LHCN-M2 (cell line): ENCODE measurements around the gene MAP3K15. TPM values are rescaled to one million over a fixed set of nuclear protein-coding genes. Genes with fewer than 3 reads are reported as not detected.

ENCODE experiments used
- DNase-seq: peaks from one replicate; pipeline ENCODE4 v3.0.0-alpha.2; 2012; ENCODE audit warnings: low read depth
- polyA plus RNA-seq: library from polyadenylated mRNA; unstranded; fragments of >200 nt; gene quantifications from one replicate; pipeline ENCODE4 v1.2.1, GENCODE V29; 2012; ENCODE audit warnings: missing spikeins
- total RNA-seq: library from RNA; depleted of rRNA; stranded (reverse); fragments of >200 nt; gene quantifications from 2 replicates; pipeline ENCODE4 v1.2.3, GENCODE V29; 2014; rRNA removed

MAP3K15 gene, protein sequence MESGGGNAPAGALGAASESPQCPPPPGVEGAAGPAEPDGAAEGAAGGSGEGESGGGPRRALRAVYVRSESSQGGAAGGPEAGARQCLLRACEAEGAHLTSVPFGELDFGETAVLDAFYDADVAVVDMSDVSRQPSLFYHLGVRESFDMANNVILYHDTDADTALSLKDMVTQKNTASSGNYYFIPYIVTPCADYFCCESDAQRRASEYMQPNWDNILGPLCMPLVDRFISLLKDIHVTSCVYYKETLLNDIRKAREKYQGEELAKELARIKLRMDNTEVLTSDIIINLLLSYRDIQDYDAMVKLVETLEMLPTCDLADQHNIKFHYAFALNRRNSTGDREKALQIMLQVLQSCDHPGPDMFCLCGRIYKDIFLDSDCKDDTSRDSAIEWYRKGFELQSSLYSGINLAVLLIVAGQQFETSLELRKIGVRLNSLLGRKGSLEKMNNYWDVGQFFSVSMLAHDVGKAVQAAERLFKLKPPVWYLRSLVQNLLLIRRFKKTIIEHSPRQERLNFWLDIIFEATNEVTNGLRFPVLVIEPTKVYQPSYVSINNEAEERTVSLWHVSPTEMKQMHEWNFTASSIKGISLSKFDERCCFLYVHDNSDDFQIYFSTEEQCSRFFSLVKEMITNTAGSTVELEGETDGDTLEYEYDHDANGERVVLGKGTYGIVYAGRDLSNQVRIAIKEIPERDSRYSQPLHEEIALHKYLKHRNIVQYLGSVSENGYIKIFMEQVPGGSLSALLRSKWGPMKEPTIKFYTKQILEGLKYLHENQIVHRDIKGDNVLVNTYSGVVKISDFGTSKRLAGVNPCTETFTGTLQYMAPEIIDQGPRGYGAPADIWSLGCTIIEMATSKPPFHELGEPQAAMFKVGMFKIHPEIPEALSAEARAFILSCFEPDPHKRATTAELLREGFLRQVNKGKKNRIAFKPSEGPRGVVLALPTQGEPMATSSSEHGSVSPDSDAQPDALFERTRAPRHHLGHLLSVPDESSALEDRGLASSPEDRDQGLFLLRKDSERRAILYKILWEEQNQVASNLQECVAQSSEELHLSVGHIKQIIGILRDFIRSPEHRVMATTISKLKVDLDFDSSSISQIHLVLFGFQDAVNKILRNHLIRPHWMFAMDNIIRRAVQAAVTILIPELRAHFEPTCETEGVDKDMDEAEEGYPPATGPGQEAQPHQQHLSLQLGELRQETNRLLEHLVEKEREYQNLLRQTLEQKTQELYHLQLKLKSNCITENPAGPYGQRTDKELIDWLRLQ (N-terminal part only)
- total RNA-seq: not detected in 2 replicates
- 0.07 TPM for polyA plus RNA-seq

GRCh38 chrX:19514791-19515614, at the start of gene MAP3K15:
Gene MAP3K15 (minus strand): TSS chrX:19515508. CDS start chrX:19515261, 247 bp downstream.
- DNase-seq: peak; percentile 5

- no peak for DNase-seq
Measured at GRCh38 chrX:19564606-19565005, 49.3 kb upstream of the MAP3K15 start.

GRCh38 chrX:19563746-19564145, 48.4 kb upstream of the MAP3K15 start:
- DNase-seq: no peak

GRCh38 chrX:19563327-19563726, 48.0 kb upstream of the MAP3K15 start:
- DNase-seq: no peak

DNA sequence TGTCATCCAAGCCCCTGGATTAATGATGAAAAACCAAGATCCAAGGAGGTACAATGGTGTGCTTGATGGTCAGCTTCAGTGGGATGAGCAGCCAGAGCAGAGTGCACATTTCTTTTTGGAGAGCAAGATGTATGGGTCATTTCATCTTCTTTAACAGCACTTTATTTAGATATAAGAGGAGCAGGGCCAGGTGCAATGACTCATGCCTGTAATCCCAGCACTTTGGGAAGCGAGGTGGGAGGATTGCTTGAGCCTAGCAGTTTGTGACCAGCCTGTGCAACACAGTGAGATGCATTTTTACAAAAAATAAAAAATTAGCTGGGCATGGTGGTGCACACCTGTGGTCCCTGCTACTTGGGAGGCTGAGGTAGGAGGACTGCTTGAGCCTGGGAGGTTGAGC, 45.3 kb upstream of the MAP3K15 start:
- peak; percentile 67 for DNase-seq

- DNase-seq: no peak
Measured at GRCh38 chrX:19557822-19558221, 42.5 kb upstream of the MAP3K15 start.

DNA sequence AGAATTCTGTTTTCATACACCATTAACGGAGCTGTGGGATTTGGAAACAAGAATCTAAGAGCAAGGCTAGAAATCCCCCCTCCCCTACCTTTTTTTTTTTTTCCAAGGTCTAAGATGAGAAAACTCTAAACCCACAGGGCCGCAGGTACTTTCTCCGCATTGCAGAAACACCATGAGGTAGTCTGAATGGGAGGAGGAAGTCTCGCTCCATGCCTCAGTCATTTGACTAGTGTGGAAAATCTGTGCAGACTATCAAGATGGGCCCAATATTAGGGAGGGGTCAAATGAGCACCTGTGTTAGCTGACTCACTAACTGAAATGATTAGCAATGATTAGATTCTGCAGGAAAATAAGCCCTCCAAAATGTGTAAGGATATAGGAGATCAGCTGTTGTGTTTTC, 40.9 kb upstream of the MAP3K15 start:
- DNase-seq: no peak

DNA sequence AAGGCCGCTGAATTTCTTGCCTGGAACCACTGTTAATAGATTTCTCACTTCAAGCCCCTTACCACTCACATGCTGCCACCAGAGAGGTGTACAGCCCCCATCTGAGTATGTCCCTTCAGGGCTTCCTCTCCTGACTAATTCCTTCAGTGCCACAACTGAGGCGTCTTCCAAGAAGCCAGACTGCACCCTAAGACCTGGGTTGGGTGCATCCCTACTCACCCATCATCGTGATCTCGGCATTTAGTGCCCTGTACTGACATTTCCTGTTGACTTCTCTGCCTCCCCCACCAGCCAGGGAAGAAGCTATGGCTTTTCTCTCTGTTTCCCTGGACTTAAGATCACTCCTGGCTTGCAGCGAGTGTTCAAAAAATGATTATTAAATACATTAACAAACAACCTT, 40.4 kb upstream of the MAP3K15 start:
- DNase-seq: no peak

DNA sequence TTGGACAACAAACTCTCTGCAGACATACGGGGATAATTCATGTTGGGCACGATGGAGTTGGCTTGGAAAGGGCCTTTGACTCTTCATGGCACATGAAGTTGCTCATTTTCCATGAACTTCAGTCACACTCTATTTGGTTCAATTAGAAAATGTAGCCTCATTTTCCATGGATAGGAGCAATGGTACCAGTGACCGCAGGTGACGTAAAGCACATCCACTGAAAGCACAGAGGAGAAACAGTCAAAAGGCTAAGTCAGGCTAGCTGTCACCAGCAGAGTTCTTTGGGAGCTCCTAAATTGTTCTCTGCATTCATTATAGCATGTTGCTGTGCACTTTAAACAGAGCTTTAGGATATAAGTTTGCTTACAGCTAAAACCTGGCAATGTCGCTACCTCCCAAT, 39.9 kb upstream of the MAP3K15 start:
- no peak for DNase-seq

DNA sequence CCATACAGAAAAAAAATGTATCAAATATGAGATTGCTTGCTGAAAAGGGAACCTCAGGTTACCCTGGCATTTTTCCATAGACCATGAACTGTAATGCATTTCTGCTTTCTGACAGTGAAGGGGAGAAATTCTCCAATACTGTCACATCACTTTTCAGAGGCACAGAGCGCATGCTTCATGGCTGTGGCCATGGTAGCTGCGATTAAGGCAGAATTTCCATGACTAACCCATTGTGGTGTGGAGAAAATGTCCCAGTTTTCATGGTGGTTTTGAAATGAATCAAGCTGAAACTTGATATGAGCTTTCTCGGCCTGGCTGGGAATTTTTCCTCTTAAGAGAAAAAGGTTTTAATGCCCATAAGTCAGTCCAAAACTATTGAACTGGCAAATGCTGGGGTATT, 39.5 kb upstream of the MAP3K15 start:
- peak; percentile 88 for DNase-seq

- no peak for DNase-seq
Measured at GRCh38 chrX:19552793-19553192, 37.5 kb upstream of the MAP3K15 start.

DNA sequence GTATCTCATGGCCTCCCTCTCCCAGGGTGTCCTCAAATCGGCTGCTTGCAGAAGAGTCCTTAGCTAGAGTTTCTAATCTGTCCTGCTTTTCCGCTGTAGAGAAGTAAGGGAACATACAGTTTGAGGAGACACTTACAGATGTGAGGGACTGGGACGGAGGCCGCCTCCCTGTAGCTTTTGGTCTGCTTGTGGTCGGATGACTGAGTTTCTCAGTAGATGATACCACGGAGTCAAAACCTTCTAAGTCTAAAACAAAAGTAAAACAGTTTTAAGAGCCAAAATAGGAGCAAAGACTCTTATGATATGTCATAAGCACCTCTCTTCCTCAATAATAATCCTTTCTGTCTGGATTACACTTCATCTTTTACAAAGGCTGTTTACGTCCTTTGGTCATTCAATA, 34.5 kb upstream of the MAP3K15 start:
- no peak for DNase-seq

DNA sequence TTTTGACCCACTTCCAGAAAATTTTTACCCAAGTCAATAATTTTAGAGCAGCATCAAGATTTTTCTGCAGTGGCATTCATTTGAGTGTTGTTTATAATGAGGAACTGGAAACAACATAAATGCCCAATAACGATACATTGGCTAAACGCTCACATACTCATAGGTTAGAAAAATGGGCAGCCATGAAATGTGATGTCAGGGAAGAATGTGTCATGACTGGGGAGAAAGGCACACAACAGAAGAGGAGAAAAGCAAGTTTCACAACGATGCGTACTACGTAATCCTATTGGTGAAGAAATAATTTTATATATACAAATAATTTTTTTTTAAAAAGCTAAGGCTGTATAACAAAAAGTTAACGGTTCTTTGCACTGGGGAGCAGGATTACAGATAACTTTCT, 33.6 kb upstream of the MAP3K15 start:
- DNase-seq: no peak

- no peak for DNase-seq
Measured at GRCh38 chrX:19548279-19548678, 33.0 kb upstream of the MAP3K15 start.

- no peak for DNase-seq
Measured at GRCh38 chrX:19545651-19546050, 30.3 kb upstream of the MAP3K15 start.

- DNase-seq: peak; percentile 48
Measured at GRCh38 chrX:19544693-19545305, 29.5 kb upstream of the MAP3K15 start.

DNA sequence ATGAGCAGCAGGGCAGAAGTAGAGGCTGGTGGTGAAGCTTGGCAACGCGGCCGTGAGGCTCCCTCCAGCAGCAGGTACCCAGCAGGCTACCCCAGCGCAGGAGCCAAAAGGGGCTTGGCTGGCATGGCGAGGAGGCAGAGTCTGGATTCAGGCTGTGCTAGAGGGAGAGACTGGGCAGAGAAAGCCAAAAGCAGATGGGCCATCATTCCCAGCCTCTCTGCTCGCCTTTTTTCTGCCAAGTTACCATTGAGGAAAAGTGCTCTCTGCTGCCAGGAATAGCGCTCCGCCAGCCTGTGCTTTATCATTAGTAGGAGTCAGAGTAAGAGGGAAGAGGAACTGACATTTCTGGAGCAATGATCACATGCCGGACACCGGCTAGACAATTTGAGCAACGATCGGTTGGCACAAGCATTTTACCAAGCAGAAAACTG, 28.7 kb upstream of the MAP3K15 start:
- no peak for DNase-seq

DNA sequence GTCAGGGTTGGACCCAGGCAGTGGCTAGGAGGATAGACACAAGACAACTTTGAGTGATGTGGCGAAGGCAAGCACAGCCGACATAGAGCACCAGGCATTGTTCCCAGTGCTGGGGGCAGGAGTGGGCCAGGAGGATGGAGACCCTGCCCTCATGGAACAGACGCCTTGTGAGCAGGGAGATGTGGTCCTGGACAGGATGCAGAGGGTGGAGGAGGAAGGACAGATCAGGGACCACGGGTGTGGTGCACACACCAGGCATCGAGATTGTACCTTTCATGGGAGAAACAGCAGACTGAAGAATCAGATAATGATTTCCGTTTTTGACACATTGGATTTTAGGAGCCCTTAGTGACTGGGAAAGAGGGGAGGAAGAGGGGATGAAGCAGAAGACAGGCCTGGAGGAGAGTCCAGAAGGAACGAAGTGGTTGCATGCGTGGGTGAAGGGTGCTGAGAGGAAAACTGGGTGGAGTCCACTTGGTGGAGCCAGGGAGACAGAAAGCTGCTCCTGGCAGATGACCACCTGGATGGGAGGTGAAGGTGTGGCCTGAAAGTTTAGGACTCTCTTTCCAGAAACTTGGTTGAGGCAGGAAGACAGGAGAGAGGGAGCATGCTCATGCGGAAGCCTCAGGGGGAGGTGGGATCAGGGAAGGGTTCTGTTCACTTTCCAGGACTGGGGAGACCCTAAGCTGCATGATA, 27.9 kb upstream of the MAP3K15 start:
- no peak for DNase-seq

DNA sequence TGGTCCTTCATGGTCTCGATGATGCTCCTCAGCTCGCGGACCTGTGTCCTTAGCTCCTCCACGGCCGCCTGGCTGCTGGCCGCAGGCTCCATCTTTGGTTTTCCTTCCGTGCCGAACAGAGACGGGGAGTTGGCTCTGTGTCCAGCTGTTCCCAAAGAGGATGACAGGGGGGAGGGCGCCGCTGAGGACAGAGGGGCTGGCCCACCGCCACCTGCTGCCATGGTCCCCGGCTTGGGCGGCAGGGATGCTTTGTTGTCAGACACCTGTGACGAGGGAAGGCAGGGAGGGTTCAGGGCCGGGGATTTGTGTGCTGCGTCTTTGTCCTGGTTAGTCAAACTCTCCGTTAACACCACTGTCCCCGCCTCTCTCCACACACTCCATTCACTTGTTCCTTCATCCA, 26.6 kb upstream of the MAP3K15 start:
- no peak for DNase-seq

DNA sequence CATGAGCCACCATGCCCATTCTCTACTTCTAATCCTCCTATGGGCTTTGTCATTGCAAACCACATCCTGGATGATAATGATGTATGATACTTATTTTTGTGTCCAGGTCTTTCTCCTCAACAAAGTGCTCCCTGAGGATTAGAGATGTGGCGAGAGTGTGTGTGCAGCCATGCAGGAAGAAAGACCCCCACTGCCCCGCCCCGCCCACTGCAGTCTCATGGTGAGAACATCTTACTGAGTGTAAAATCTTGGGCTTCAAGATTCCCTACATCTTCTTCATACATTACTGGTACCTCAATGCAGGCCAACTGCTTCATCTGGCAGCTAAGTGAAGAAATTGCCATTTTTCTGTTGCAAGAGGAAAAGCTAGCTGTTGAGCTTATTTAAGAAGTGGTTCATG, 25.9 kb upstream of the MAP3K15 start:
- DNase-seq: no peak
